Omental fat pad (tissue), 4 donors: Measurements from ENCODE around the gene TDRD10. TPM values are rescaled to one million over a fixed set of nuclear protein-coding genes. Genes with fewer than 3 reads are reported as not detected.

ENCODE experiments used
- ATAC-seq: fragments of 150-250 bp; one replicate; pipeline ENCODE4 v1.9.1; 2016; ENCODE audit warnings: mild to moderate bottlenecking, moderate library complexity; ENCODE audit not compliant: low FRiP score
- DNase-seq: peaks from one replicate; pipeline ENCODE4 v3.0.0-alpha.2; 2019; ENCODE audit warnings: low spot score
- total RNA-seq, 4 donors: library from RNA; depleted of rRNA; stranded (reverse); fragments of >200 nt; gene quantifications; one replicate each; pipeline ENCODE4 v1.1.0, GENCODE V29; 2016
- TF ChIP-seq, protein P1 (sequence below), 3 donors: fragments of 450-650 bp; IDR thresholded peaks; one replicate each; pipeline ENCODE4 v1.5.1; 2016 to 2017; ENCODE audit warnings: antibody characterized with exemption in 3 of 3, mild to moderate bottlenecking in 3 of 3, moderate library complexity in 2 of 3

The TDRD10 gene
- total RNA-seq, 4 donors from 2014 or later: 6.4 to 15.3 (median 7.7) TPM

DNA sequence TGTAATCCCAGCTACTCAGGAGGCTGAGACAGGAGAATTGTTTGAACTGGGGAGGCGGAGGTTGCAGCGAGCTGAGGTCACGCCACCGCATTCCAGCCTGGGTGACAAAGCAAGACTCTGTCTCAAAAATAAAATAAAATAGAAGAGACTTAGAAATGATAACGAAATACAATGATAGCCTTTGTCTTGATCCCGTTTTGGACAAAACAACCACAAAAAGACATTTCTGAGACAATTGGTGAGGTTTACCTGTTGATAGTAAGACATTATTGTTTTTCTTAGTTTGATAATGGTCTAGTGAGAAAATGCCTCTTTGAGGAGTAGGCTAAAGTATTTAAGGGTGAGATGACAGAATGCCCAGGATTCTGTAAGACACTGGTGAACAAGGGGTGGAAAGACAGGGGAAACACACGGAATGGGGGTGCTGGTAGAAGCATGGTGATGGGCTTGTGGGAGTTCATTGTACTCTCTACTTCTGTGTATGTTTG lies 12.1 kb downstream of the TDRD10 start:
- DNase-seq: no peak
- no peak for ATAC-seq

DNA sequence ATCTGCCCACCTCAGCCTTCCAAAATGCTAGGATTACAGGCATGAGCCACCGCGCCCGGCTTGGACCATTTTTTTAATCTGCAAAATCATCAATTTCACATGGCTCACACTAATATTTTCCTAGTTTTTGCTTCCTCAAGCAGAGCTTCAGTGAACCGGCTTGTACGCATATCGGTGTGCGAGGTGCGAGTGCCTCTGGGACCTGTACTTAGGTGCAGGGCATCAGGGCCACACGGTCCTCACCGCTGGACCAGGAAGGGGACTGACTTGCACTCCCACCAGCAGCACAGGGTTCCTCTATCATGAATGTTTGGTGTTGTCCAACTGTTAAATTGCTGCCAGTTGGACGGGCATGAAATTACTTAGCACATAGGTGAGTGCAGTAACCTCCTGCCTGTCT lies 15.6 kb downstream of the TDRD10 start:
- TF ChIP-seq, protein P1, sequence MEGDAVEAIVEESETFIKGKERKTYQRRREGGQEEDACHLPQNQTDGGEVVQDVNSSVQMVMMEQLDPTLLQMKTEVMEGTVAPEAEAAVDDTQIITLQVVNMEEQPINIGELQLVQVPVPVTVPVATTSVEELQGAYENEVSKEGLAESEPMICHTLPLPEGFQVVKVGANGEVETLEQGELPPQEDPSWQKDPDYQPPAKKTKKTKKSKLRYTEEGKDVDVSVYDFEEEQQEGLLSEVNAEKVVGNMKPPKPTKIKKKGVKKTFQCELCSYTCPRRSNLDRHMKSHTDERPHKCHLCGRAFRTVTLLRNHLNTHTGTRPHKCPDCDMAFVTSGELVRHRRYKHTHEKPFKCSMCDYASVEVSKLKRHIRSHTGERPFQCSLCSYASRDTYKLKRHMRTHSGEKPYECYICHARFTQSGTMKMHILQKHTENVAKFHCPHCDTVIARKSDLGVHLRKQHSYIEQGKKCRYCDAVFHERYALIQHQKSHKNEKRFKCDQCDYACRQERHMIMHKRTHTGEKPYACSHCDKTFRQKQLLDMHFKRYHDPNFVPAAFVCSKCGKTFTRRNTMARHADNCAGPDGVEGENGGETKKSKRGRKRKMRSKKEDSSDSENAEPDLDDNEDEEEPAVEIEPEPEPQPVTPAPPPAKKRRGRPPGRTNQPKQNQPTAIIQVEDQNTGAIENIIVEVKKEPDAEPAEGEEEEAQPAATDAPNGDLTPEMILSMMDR (IDR thresholded peaks at IDR 0.05): no peak
- DNase-seq (no peak), ATAC-seq (no peak)

More for the DNA sequence above, 12.1 kb downstream of the TDRD10 start:
- TF ChIP-seq, protein P1 (IDR thresholded peaks at IDR 0.05): no peak

DNA sequence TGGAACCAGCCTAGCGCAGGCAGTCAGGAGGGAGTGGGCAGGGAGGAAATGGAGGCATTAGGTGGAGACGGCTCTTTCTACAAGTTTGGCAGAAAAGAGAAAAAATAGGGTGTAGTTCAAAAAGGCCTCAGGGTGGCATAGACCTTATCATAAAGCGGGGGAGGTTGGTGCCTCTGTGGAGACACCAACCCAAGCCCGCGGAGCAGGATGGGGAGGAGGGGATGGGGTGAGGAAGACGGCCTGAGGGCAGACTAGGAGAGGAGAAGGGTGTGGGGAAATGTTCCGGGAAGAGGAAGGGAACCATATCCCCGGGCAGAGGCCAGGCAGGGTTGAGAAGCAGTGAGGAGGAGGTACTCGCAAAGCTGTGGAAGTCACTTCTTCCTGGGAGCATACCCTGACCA lies 17.6 kb downstream of the TDRD10 start:
- no peak for DNase-seq
- ATAC-seq: peak; percentile 61
- TF ChIP-seq, protein P1 (IDR thresholded peaks at IDR 0.05): no peak

DNA sequence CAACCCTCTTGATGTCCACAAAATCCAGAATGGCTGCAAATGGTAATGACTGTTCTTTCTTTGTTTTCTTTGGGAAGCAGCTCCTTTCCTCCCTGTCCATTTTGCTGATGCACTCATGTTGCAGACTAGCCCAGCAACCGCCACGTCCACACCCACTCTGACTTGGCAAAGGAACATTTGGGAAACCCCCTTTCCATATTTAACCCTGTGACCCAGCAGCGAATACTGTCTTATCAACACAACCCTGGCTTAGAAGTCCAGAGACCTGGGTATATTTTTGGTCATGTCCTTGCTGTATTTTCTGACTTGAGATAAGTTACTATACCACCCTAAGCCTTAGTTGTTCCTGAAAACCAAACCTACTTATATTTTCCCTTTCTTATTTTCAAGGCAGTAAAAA lies 18.3 kb downstream of the TDRD10 start:
- TF ChIP-seq, protein P1 (IDR thresholded peaks at IDR 0.05): no peak
- ATAC-seq (peak; percentile 63), DNase-seq (no peak)

DNA sequence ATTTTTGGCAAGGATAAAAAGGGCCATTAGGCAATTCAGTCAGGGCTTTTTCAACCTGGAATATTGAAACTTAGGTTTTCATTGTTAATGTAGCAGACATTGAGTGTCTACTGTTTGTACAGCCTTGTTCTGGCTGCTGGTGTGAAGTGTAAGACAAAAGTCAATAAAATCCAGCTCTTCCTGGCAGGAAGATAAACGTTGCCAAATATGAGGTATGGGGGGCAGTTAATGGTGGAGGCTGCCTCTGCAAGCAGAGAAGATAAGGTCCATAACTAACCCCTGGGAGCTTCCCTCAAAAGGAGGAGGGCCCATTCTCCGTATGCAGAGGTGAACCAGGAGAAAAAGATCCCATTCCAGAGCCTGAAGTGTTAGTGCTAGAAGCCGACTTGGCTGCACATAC lies 19.7 kb downstream of the TDRD10 start:
- DNase-seq (no peak), ATAC-seq (no peak)
- TF ChIP-seq, protein P1 (IDR thresholded peaks at IDR 0.05): no peak

DNA sequence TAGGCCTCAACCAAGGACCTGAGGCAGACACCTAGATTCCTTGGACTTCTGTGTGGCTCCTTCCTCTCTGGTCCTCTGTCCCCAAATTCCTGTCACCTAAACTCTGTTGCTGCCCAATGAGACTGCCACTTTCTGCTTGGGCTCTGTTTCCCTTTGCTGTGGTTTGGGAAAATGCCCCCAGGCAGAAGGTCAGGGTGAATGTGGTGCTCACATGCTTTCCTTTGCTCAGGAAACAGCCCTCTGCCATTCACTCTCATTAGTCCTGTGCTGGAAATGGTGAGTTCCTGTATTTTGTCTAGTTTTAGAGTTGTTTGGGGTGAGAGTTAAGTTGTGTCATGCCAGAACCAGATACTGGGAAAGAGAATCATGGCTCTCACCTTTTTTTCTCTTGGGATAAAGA lies 22.9 kb downstream of the TDRD10 start:
- TF ChIP-seq, protein P1 (IDR thresholded peaks at IDR 0.05): no peak
- ATAC-seq (no peak), DNase-seq (no peak)

DNA sequence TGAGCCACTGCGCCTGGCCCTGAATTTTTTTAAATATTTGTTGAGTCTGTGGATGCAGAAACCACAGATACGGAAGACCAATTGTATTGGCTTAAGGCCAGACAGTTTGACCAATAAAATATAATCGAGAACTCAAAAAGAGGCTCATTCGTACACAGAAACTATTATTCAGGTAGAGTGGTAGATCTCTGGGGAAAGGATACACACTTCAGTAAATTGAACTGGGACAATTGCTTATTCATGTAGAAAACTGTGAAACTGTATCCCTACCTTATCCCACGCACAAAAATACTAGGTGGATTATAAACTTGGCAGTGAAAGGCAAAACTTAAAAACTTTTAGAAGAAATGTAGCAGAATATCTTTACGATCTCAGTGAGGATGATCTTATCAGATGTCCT lies 25.2 kb downstream of the TDRD10 start:
- ATAC-seq (no peak), DNase-seq (no peak)
- TF ChIP-seq, protein P1 (IDR thresholded peaks at IDR 0.05): no peak
